ENCODE data around the gene SDC4. TPM values are rescaled to one million over a fixed set of nuclear protein-coding genes. Genes with fewer than 3 reads are reported as not detected.
A peak's percentile ranks its signal among the peaks of the same experiment; 100 is the strongest.

Gene SDC4
- total RNA-seq, 2 donors from 2014 or later: 70.9 to 146 TPM

- intact Hi-C loops (cut with DNase I): no loop called here
- no peaks in the 10 kb centered on the region for H3K27me3 ChIP-seq
- peak overlapping the region; percentile 83 for H3K27ac ChIP-seq
- H3K9ac ChIP-seq (ENCODE audit: low read depth in 2 of 2, low read length in 2 of 2): peak overlapping the region; percentile 83 to 86
- DNase-seq: peak; percentile 19
- TF ChIP-seq CTCF (IDR thresholded peaks at IDR 0.05): no peak
- H3K4me3 ChIP-seq: peak overlapping the region; percentile 59
- no peaks in the 10 kb centered on the region for H3K36me3 ChIP-seq
- H3K9me3 ChIP-seq: no peaks in the 10 kb centered on the region
- peaks cover 6% of the 10 kb centered on the region for H3K4me1 ChIP-seq
Observed at GRCh38 chr20:45363611-45364492, 15.6 kb upstream of the SDC4 start.

GRCh38 chr20:45362804-45363610 is 14.8 kb upstream of the SDC4 start, which contains the start of gene SYS1:
Gene SYS1 (plus strand): TSS chr20:45363156. CDS start chr20:45363532, 376 bp downstream.
- peak; percentile 99 for DNase-seq
- Histone ChIP-seq H3K9ac (ENCODE audit: low read depth in 2 of 2, low read length in 2 of 2) (peak within 1 kb of the TSS; percentile 83 to 86), H3K27me3 (no peaks in the 10 kb centered on the region), H3K4me3 (peak within 1 kb of the TSS; percentile 59), H3K4me1 (peaks cover 6% of the 10 kb centered on the region), H3K9me3 (no peaks in the 10 kb centered on the region), H3K27ac (peak within 1 kb of the TSS; percentile 83), H3K36me3 (no peaks in the 10 kb centered on the region)
- intact Hi-C loops (cut with DNase I): no loop called here
- TF ChIP-seq CTCF (IDR thresholded peaks at IDR 0.05): peak; percentile 87

- no peaks in the 10 kb centered on the region for H3K9me3 ChIP-seq
- H3K27ac ChIP-seq: no peak overlapping the region
- no peak overlapping the region for H3K9ac ChIP-seq (ENCODE audit: low read depth in 2 of 2, low read length in 2 of 2)
- no peak for TF ChIP-seq CTCF (IDR thresholded peaks at IDR 0.05)
- peaks cover 14% of the 10 kb centered on the region for H3K4me1 ChIP-seq
- no peak overlapping the region for H3K4me3 ChIP-seq
- no peak for DNase-seq
- no peaks in the 10 kb centered on the region for H3K27me3 ChIP-seq
- no peaks in the 10 kb centered on the region for H3K36me3 ChIP-seq
- intact Hi-C loops (cut with DNase I): no loop called here
Observed at GRCh38 chr20:45361793-45362192, 13.6 kb upstream of the SDC4 start.

GRCh38 chr20:45359406-45360148 is 11.4 kb upstream of the SDC4 start:
- Histone ChIP-seq H3K36me3 (no peaks in the 10 kb centered on the region), H3K9ac (ENCODE audit: low read depth in 2 of 2, low read length in 2 of 2) (no peak overlapping the region), H3K4me1 (peaks cover 14% of the 10 kb centered on the region), H3K27ac (peak overlapping the region; percentile 31), H3K9me3 (no peaks in the 10 kb centered on the region), H3K4me3 (no peak overlapping the region), H3K27me3 (no peaks in the 10 kb centered on the region)
- no peak for TF ChIP-seq CTCF (IDR thresholded peaks at IDR 0.05)
- intact Hi-C loops (cut with DNase I): no loop called here
- DNase-seq: peak; percentile 65

GRCh38 chr20:45359069-45359405 is 10.8 kb upstream of the SDC4 start:
- intact Hi-C loops (cut with DNase I): no loop called here
- Histone ChIP-seq H3K36me3 (no peaks in the 10 kb centered on the region), H3K4me1 (peaks cover 12% of the 10 kb centered on the region), H3K9ac (ENCODE audit: low read depth in 2 of 2, low read length in 2 of 2) (peak overlapping the region in 1 of 2 donors; percentile 48), H3K27ac (peak overlapping the region; percentile 31), H3K9me3 (no peaks in the 10 kb centered on the region), H3K4me3 (no peak overlapping the region), H3K27me3 (no peaks in the 10 kb centered on the region)
- no peak for DNase-seq
- TF ChIP-seq CTCF (IDR thresholded peaks at IDR 0.05): no peak

Data from colonic mucosa (tissue), 4 donors.